H1 (cell line): ENCODE results near the gene FCGR3B. TPM values are rescaled to one million over a fixed set of nuclear protein-coding genes. Genes with fewer than 3 reads are reported as not detected.
"Not testable (repeated sequence)": the region's sequence is repeated elsewhere in the genome, so short reads cannot be mapped to it uniquely, and the experiment has no call there.

Source experiments
- CTCF ChIA-PET: fragments of 300-600 bp; sonication (Branson Sonifier 250); formaldehyde crosslinking; loops from one replicate; lab custom pipeline; 2021; ENCODE audit not compliant: partially characterized antibody; lab: Charles Lee
- POLR2A ChIA-PET: fragments of 300-600 bp; sonication (Branson Sonifier 250); formaldehyde crosslinking; loops from one replicate; lab custom pipeline; 2021; ENCODE audit warnings: inconsistent platforms; ENCODE audit not compliant: partially characterized antibody; lab: Charles Lee
- DNase-seq, 2 experiments: peaks; one replicate each; pipeline versions ENCODE4 v3.0.0 to v3.0.0-alpha.2; 2010 to 2022; ENCODE audit warnings: low spot score in 2 of 2, low read depth in 1 of 2, mixed read lengths in 1 of 2
- FAIRE-seq: peaks from 2 replicates; lab custom pipeline; 2011; peaks lifted over from hg19 to GRCh38; lab: Jason Lieb, UNC
- H2AFZ ChIP-seq: 2 replicates; pipeline ENCODE4 v1.8.1; 2012; ENCODE audit warnings: low read length, inconsistent platforms
- H2AK5ac ChIP-seq: 2 replicates; pipeline ENCODE4 v1.6.1; 2013; ENCODE audit warnings: low read depth, low read length
- H2BK120ac ChIP-seq: replicated peaks from 2 replicates; pipeline ENCODE3; 2013; ENCODE audit warnings: low read depth, low read length, inconsistent platforms
- H2BK12ac ChIP-seq: 2 replicates; pipeline ENCODE4 v1.6.1; 2013; ENCODE audit warnings: low read depth, low read length
- H2BK15ac ChIP-seq: 2 replicates; pipeline ENCODE4 v1.6.1; 2013; ENCODE audit warnings: low read length
- H2BK20ac ChIP-seq: 2 replicates; pipeline ENCODE4 v1.6.1; 2013; ENCODE audit warnings: low read length
- H2BK5ac ChIP-seq: 2 replicates; pipeline ENCODE4 v1.6.1; 2013; ENCODE audit warnings: low read depth, low read length
- H3K14ac ChIP-seq: 2 replicates; pipeline ENCODE4 v1.6.1; 2013; ENCODE audit warnings: inconsistent platforms; ENCODE audit not compliant: insufficient read length
- H3K18ac ChIP-seq: 2 replicates; pipeline ENCODE4 v1.6.1; 2013; ENCODE audit warnings: low read length; ENCODE audit errors: extremely low read depth
- H3K23ac ChIP-seq: 2 replicates; pipeline ENCODE4 v1.6.1; 2013; ENCODE audit warnings: inconsistent platforms; ENCODE audit not compliant: insufficient read length
- H3K23me2 ChIP-seq: 2 replicates; pipeline ENCODE4 v1.6.1; 2013; ENCODE audit warnings: low read depth, low read length
- H3K27ac ChIP-seq: 2 replicates; pipeline ENCODE4 v1.6.1; 2011; ENCODE audit warnings: low read depth, low read length, inconsistent platforms
- H3K27me3 ChIP-seq, 4 experiments: replicated peaks in 1 of 4; 1 replicate in 1 of 4; 2 replicates in 3 of 4; pipeline versions ENCODE4 v1.6.1 to v1.8.1; 2011 to 2013; ENCODE audit warnings: low read length in 3 of 4, mild to moderate bottlenecking in 3 of 4, inconsistent platforms in 2 of 4, mixed read lengths in 2 of 4, moderate library complexity in 1 of 4; ENCODE audit not compliant: control insufficient read depth in 3 of 4, insufficient read depth in 3 of 4; ENCODE audit errors: extremely low read depth in 1 of 4
- H3K36me3 ChIP-seq, 4 experiments: 2 replicates each; pipeline versions ENCODE4 v1.6.1 to v1.8.1; 2011 to 2013; ENCODE audit warnings: mild to moderate bottlenecking in 4 of 4, low read length in 3 of 4, moderate library complexity in 2 of 4, control low read depth in 1 of 4, inconsistent platforms in 1 of 4; ENCODE audit not compliant: insufficient read depth in 4 of 4, control insufficient read depth in 2 of 4
- H3K4ac ChIP-seq: replicated peaks from 2 replicates; pipeline ENCODE3; 2013; ENCODE audit warnings: low read length, low read depth, mixed read lengths, inconsistent platforms; ENCODE audit not compliant: insufficient read length
- H3K4me1 ChIP-seq, 4 experiments: replicated peaks in 1 of 4; 1 replicate in 1 of 4; 2 replicates in 3 of 4; pipeline versions ENCODE4 v1.6.1 to v1.8.1; 2011 to 2013; ENCODE audit warnings: low read length in 3 of 4, inconsistent platforms in 2 of 4, mixed read lengths in 1 of 4; ENCODE audit not compliant: insufficient read depth in 4 of 4, control insufficient read depth in 3 of 4
- H3K4me2 ChIP-seq, 2 experiments: 2 replicates each; pipeline versions ENCODE4 v1.6.1 to v1.8.1; 2011 to 2013; ENCODE audit warnings: low read depth in 2 of 2, low read length in 2 of 2, control low read depth in 1 of 2, inconsistent platforms in 1 of 2, mild to moderate bottlenecking in 1 of 2; ENCODE audit not compliant: insufficient read depth in 1 of 2
- H3K4me3 ChIP-seq, 4 experiments: fragments of 200-600, 300-600 bp in 1 of 4; sonication (generic), shearing (Covaris generic), sonication (Bioruptor Twin) in 1 of 4; 2 replicates each; pipeline versions ENCODE4 v1.5.1 to v1.8.1; 2011 to 2016; ENCODE audit warnings: low read length in 4 of 4, low read depth in 3 of 4, control low read depth in 2 of 4, inconsistent platforms in 2 of 4, mild to moderate bottlenecking in 2 of 4, mixed read lengths in 1 of 4, moderate library complexity in 1 of 4; ENCODE audit not compliant: insufficient read depth in 2 of 4; ENCODE audit errors: extremely low read depth in 1 of 4
- H3K56ac ChIP-seq: replicated peaks from 2 replicates; pipeline ENCODE3; 2013; ENCODE audit warnings: low read depth, mild to moderate bottlenecking, mixed read lengths, low read length, inconsistent platforms; ENCODE audit not compliant: insufficient read length
- H3K79me1 ChIP-seq: 2 replicates; pipeline ENCODE4 v1.6.1; 2013; ENCODE audit warnings: low read depth, low read length, control low read depth
- H3K79me2 ChIP-seq, 2 experiments: 2 replicates each; pipeline versions ENCODE4 v1.6.1 to v1.8.1; 2012 to 2013; ENCODE audit warnings: low read length in 2 of 2, mild to moderate bottlenecking in 2 of 2, inconsistent platforms in 1 of 2; ENCODE audit not compliant: insufficient read depth in 2 of 2, control insufficient read depth in 1 of 2
- H3K9ac ChIP-seq, 4 experiments: replicated peaks in 1 of 4; 1 replicate in 1 of 4; 2 replicates in 3 of 4; pipeline versions ENCODE4 v1.6.1 to v1.8.1; 2011 to 2013; ENCODE audit warnings: low read depth in 3 of 4, low read length in 3 of 4, control low read depth in 2 of 4, mild to moderate bottlenecking in 2 of 4, moderate library complexity in 2 of 4, inconsistent platforms in 1 of 4; ENCODE audit errors: extremely low read depth in 1 of 4
- H3K9me3 ChIP-seq, 2 experiments: 2 replicates each; pipeline versions ENCODE4 v1.6.1 to v1.8.1; 2012 to 2013; ENCODE audit warnings: mild to moderate bottlenecking in 2 of 2, moderate library complexity in 2 of 2, control low read depth in 1 of 2, inconsistent platforms in 1 of 2, low read depth in 1 of 2, low read length in 1 of 2, mixed read lengths in 1 of 2; ENCODE audit not compliant: insufficient read depth in 2 of 2
- H4K20me1 ChIP-seq, 2 experiments: replicated peaks in 1 of 2; 2 replicates each; pipeline versions ENCODE3 to v1.8.1; 2011 to 2013; ENCODE audit warnings: inconsistent platforms in 2 of 2, low read length in 2 of 2, mild to moderate bottlenecking in 1 of 2; ENCODE audit not compliant: insufficient read depth in 2 of 2, control insufficient read depth in 1 of 2
- H4K5ac ChIP-seq: 2 replicates; pipeline ENCODE4 v1.6.1; 2013; ENCODE audit warnings: low read length, low read depth, mixed read lengths, inconsistent platforms; ENCODE audit not compliant: insufficient read length
- H4K8ac ChIP-seq: 2 replicates; pipeline ENCODE4 v1.8.0; 2013; ENCODE audit warnings: mild to moderate bottlenecking, moderate library complexity, low read length, inconsistent platforms; ENCODE audit not compliant: insufficient read depth; ENCODE audit errors: extremely low read depth
- H4K91ac ChIP-seq: replicated peaks from 2 replicates; pipeline ENCODE3; 2013; ENCODE audit warnings: low read length, mixed read lengths, inconsistent platforms; ENCODE audit not compliant: insufficient read length
- WGBS, 2 experiments: shearing (Covaris generic) in 1 of 2; methylation state at CpG; one replicate each; pipeline versions ENCODE4 v1.1.6 to v1.1.7; 2013 to 2015; ENCODE audit warnings: low lambda C conversion rate in 2 of 2, mixed read lengths in 2 of 2, inconsistent platforms in 1 of 2, low coverage in 1 of 2, missing lambda C conversion rate in 1 of 2; ENCODE audit not compliant: insufficient replicate concordance in 2 of 2, insufficient coverage in 1 of 2, insufficient read length in 1 of 2; ENCODE audit errors: extremely low coverage in 1 of 2, missing lambda C conversion rate in 1 of 2; 5-methylcytosine and 5-hydroxymethylcytosine counted together
- polyA plus RNA-seq, 7 experiments: library from polyadenylated mRNA; depleted of rRNA in 3 of 7; stranded (reverse) in 5 of 7; unstranded in 2 of 7; fragments of >200 nt in 5 of 7; fragments of 200-250 nt in 2 of 7; gene quantifications; 1 replicate in 5 of 7; 2 replicates in 1 of 7; 4 replicates in 1 of 7; pipeline versions ENCODE4 v1.2.1 to v1.2.3, GENCODE V29; 2011 to 2013; ENCODE audit warnings: missing spikeins in 2 of 7, mixed read lengths in 2 of 7
- total RNA-seq: library from RNA; stranded (reverse); fragmentation: NEBNext Ultra II Directional; extraction: Animal tissue kit (Norgen Biotek cat#: 25700); gene quantifications from 2 replicates; pipeline ENCODE4 v1.2.1, GENCODE V29; 2021

The FCGR3B gene
- total and polyA plus RNA-seq, 2 of the 8 experiments (the other 6 are each of a cell fraction or from before 2014, with no cell fraction given) = not detected

- H3K27ac ChIP-seq, H3K4ac ChIP-seq, H3K14ac ChIP-seq, H3K9ac ChIP-seq, H3K23ac ChIP-seq, H3K4me3 ChIP-seq, FAIRE-seq, H2AK5ac ChIP-seq, H3K18ac ChIP-seq, H3K23me2 ChIP-seq, CTCF ChIA-PET, H3K56ac ChIP-seq, H4K8ac ChIP-seq, H3K36me3 ChIP-seq, POLR2A ChIA-PET, H3K79me2 ChIP-seq, H3K4me1 ChIP-seq, DNase-seq, H4K20me1 ChIP-seq, H2AFZ ChIP-seq, H3K27me3 ChIP-seq, H2BK120ac ChIP-seq, H3K79me1 ChIP-seq, H4K5ac ChIP-seq, H2BK12ac ChIP-seq, H2BK5ac ChIP-seq, H2BK15ac ChIP-seq, H3K9me3 ChIP-seq, H3K4me2 ChIP-seq, H4K91ac ChIP-seq, H2BK20ac ChIP-seq: not testable (repeated sequence)
- 63% methylated on average over 5 of the region's 6 CpGs; no CpG with 5 or more reads in 1 of the 2 experiments for WGBS, 2 experiments
Measured at GRCh38 chr1:161653971-161654370, 23.0 kb upstream of the FCGR3B start.

- FAIRE-seq, H3K9me3 ChIP-seq, H2AK5ac ChIP-seq, H2BK15ac ChIP-seq, H3K56ac ChIP-seq, H3K9ac ChIP-seq, H2BK12ac ChIP-seq, DNase-seq, H3K14ac ChIP-seq, H3K79me2 ChIP-seq, H4K20me1 ChIP-seq, H3K4me2 ChIP-seq, H4K91ac ChIP-seq, H2BK20ac ChIP-seq, H4K5ac ChIP-seq, H3K23ac ChIP-seq, H2BK120ac ChIP-seq, H3K4me1 ChIP-seq, H3K18ac ChIP-seq, H3K4ac ChIP-seq, POLR2A ChIA-PET, H3K27me3 ChIP-seq, H2BK5ac ChIP-seq, H3K36me3 ChIP-seq, H3K4me3 ChIP-seq, H3K79me1 ChIP-seq, H3K27ac ChIP-seq, H2AFZ ChIP-seq, H4K8ac ChIP-seq, CTCF ChIA-PET, H3K23me2 ChIP-seq: not testable (repeated sequence)
- WGBS, 2 experiments = 71% methylated on average over 2 of the region's 7 CpGs; no CpG with 5 or more reads in 1 of the 2 experiments
Measured at GRCh38 chr1:161653541-161653940, 22.6 kb upstream of the FCGR3B start.
